DMS 273 treated with DMSO at 0.1 percent for 48 hours (cell line): ENCODE results near the gene MARCO.
"Not testable (repeated sequence)": the region's sequence is repeated elsewhere in the genome, so short reads cannot be mapped to it uniquely, and the experiment has no call there.

Experiments used
- DNase-seq: peaks from one replicate; lab custom pipeline; 2025; lab: John Stamatoyannopoulos, UW

Gene MARCO

DNA sequence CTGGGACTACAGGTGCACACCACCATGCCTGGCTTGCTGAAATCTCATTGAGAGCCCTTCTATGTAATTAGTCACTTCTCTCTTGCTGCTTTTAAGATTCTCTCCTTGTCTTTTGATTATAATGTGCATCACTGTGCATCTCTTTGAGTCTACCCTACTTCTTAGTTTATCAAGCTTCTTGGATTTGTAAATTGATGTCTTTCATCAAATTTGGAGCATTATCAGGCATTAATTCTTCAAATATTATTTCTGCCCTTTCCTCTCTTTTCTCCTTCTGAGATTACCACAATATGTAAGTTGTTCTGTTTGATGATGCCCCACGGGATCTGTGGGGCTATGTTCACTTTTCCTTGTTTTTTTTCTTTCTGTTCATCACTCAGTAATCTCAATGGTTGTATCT lies 9.0 kb upstream of the MARCO start:
- DNase-seq: no peak

- DNase-seq: no peak
Measured at GRCh38 chr2:118936306-118936705, 5.7 kb upstream of the MARCO start.

DNA sequence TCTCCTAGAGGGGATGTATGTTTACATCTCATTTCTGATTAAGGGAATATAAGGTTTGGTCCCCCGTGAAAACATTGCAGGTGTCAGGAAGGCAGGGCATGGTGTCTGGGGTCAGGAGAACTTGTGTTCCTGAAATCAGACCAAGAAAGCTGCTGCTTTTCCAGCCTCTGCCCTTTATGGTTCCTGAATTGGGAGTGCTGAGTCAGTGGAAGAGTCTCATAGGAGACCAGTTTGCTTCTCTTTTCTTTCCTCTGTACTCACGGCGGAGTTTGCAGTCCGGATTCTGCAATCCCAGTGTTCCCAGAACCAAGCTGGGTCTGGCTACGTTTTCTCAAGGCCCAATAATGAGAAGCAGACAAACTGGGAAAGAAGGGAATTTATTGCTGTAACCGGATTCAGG lies 5.1 kb upstream of the MARCO start:
- DNase-seq: no peak

DNA sequence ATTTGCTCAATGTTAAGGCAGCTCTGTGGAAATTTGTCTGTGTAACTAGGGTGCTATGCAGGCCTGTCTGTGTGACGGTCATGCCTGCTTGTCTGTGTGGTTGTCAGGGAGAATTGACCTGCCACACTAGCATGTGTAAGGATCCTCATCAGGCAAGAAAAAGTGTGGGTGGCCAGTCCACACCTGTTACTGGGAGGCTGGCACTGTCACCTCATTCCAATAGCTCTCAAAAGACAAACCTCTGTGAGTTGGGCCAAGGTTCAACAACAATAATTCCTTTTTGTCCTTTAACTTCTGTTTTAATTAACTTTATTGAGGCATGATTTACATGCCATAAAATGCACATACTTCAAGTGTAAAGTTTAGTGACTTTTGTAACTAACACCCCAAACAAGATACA lies 4.2 kb upstream of the MARCO start:
- no peak for DNase-seq

GRCh38 chr2:118939994-118940393 lies 2.0 kb upstream of the MARCO start:
- no peak for DNase-seq

GRCh38 chr2:118940486-118941120 lies 1.4 kb upstream of the MARCO start:
- no peak for DNase-seq

DNA sequence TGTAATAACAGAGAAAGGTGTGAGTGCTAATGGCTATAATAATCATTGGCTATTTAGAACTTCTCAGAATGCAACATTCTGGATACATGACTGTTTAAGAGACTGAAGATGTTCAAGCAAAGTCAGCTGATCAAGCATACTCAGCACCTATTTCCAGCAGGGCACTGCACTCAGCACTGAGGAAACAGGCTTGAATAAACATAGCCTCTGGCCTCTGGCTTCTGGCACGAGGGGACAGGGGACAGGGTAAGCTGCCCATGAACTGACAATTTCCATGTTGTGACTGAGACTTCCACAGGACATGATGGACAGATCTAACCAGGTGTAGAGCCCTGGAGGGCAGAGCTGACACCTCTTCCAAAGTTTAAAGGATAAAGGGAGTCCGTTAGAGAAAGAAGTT lies 1.3 kb downstream of the MARCO start:
- DNase-seq: no peak

DNA sequence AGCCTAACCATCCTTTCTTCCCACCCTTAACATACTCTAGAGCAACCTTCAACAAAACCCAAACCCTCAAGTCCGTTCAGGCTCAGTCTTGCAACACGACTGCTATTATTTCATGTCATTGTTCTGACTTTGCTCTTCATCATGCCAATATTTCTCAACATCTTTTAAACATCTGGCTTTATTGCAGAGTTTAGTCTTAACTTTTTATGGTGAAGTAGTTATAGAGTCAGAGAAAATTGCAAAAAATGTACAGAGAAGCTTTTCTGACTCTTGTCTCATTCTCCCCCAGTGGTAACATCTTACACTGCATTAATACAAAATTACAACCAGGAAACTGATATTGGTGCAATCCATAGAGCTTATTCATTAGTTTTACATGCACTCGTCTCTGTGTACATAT lies 3.9 kb downstream of the MARCO start:
- DNase-seq: no peak

DNA sequence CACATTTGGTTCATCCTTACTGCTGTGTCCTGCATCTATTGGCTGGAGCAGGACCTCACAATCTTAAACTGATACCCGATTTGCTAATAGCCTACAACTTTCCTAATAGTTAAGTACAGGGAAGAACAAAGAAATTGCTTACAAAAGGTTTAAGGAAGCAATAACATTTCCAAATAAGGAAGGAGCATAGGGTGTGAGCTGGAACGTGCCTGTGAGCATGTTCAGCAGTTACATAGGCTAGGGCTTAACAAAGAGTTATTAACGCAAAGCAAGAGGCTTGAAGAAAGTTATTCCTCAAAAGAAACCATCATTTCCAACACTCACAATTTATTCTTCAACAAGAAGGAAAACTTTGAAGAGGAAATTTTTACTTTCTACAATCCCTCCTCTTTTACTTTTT lies 6.3 kb downstream of the MARCO start:
- DNase-seq: not testable (repeated sequence)

DNA sequence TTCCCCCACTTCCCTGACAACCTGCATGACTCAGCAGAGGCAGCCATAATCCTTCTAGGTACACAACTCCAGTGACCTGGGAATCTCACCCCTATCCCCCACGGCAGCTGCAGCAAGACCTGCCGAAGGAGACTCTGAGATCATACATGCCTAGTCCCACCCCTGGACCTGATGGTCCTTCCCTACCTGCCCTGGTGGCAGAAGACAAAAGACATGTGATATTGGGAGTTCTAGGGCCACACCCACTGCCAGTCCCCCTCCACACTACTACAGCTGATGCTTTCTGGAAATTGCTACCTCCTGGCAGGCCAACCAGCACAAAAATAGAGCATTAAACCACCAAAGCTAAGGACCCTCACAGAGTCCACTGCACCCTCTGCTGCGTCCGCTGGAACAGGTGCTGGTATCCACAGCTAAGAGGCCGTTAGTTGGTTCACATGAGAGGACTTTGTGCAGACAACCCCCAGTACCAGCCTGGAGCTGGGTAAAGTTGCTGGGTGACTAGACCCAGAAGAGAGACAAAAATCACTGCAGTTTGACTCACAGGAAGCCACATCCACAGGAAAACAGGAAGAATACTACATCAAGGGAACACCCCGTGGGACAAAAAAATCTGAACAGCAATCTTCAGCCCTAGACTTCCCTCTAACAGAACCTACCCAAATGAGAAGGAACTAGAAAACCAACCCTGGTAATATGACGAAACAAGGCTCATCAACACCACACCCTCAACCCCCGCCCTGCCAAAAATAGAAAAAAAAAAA lies 12.5 kb downstream of the MARCO start:
- no peak for DNase-seq

DNA sequence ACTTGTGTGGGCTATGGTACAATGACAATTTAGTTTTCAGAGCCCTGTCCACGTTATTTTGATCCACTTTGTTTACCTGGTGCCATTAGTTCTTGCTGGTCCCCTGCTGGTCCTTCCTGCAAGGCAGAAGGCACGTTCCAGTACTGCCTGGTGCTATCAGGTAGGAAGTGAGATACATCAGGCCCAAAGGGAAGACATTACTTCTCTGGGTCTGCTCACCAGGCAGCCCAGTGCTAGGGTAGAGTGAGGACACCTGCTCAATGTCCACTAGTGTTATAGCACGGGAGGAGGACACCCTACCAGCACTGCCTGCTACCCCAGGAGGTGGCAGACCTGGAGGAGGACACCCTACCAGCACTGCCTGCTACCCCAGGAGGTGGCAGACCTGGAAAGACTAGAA lies 23.7 kb downstream of the MARCO start:
- no peak for DNase-seq

- no peak for DNase-seq
Measured at GRCh38 chr2:118967124-118967880, 25.3 kb downstream of the MARCO start.

DNA sequence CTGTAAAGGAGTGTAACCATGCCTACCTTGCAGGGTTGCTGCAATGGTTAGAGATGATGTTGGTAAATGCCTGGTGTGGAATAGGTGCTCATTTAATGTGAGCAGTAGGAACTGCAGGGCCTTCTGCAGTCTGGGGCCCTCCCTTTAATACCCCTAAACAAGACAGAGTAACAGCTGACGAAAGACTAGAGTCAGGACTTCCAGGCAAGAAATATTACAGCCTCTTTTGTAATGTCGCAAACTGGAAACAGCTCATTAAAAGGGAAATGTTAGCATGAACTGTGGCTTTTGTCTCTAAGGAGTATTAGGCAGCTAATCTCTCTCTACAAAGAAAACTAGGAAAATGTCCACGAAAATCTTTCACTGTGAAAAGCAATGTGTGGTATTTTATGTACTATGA lies 26.0 kb downstream of the MARCO start:
- DNase-seq: no peak

GRCh38 chr2:118968961-118969733 lies 27.2 kb downstream of the MARCO start:
- no peak for DNase-seq

- DNase-seq: no peak
Measured at GRCh38 chr2:118969734-118970395, 27.9 kb downstream of the MARCO start.

- no peak for DNase-seq
Measured at GRCh38 chr2:118970396-118971135, 28.6 kb downstream of the MARCO start.

DNA sequence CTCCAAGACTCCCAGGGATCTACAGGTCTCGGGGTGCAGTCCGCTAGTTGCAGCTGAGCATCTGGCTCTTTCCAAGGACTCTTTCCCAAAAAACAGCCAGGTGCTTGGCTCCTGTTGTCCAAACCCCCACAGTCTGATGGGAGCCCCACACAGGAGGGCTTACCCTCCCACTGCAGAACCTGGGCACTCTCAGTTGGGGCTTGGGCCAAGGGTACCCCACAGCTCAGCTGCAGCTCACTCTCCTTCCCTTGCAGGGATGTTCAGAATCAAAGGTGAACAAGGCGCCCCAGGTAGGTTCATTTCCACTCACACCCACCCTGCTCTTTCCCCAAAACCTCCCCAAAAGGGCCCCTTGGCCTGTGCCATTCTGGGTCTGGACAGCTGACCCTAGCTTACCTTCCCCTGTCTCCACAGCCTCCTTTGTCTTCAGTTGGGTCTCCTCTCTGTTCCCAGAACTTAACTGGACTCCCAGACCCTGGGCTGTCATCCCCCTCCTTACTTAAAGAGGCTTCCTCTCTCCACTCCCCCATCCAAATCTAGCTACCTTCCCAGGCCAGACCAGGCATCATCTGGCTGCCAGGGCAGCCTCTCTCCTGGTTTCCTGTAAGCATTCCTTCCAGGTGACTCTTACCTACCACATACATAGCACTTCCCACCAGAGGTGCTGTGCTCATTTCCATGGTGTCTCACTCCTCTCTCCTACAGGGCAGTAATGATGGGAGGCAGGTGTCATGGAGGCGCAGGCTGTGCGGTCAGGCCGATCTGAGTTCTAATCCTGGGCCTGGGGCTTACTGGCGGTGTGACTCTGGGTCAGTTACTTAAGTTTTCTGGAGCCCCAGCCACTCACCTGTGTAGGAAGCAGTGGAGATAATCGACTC lies 29.5 kb downstream of the MARCO start:
- no peak for DNase-seq

DNA sequence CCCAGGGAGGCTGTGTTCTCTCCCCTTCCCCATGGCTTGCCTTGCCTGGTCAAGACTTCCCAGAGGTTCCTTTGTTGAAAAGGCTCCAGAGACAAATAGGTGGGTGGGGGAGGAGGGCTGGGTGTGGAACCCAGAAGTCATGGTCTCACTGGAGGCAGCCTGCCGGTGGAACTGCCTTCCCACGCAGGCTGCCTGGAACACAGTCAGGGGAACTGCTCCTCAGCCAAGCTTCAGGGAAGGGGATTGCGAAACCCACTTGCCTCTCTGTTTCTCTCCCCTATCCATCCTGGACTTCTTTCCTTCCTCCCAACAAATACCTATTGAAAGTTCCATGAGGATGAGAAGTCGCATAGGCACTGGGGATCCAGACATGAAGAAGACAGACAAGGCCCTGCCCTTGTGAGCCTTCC lies 31.6 kb downstream of the MARCO start:
- no peak for DNase-seq

DNA sequence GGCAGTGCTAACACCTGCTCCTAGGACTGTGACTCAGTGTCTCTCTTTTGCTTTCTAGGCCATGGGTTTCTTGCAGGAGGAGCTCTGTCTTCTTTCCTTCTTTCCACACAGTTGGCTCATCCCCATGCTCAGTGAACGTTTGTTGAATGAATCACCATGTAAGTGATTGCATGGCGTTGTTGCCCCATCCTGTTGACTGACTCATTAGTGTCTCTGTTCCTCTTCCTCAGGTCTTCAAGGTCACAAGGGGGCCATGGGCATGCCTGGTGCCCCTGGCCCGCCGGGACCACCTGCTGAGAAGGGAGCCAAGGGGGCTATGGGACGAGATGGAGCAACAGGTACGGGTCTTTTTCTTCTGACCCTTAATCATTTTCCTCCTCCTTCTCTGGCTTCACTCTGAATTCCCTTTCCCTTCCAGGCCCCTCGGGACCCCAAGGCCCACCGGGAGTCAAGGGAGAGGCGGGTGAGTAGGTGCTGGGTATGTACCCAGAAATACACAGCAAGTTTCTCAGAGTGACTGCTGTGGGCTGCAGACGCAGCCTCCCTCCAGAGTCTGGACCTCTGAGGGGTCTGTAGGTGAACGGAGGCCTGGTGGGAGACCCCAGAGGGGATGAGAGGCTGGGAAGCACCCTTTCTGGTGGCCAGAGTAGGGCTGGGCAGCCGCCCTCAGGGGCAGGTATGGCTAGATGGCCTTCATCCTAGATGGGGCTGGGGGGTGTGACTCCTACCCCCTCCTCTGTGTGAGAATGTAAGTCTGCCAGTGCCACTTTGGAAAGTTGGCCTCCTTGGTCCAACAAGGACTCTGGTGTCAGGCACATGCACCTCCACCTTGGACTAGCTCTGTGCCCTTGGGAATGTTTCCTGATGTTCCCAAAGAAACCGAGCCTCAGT lies 32.4 kb downstream of the MARCO start:
- no peak for DNase-seq
